ENCODE measurements around the gene SGSH.
"Not testable (repeated sequence)": the region's sequence is repeated elsewhere in the genome, so short reads cannot be mapped to it uniquely, and the experiment has no call there.

The SGSH gene

DNA sequence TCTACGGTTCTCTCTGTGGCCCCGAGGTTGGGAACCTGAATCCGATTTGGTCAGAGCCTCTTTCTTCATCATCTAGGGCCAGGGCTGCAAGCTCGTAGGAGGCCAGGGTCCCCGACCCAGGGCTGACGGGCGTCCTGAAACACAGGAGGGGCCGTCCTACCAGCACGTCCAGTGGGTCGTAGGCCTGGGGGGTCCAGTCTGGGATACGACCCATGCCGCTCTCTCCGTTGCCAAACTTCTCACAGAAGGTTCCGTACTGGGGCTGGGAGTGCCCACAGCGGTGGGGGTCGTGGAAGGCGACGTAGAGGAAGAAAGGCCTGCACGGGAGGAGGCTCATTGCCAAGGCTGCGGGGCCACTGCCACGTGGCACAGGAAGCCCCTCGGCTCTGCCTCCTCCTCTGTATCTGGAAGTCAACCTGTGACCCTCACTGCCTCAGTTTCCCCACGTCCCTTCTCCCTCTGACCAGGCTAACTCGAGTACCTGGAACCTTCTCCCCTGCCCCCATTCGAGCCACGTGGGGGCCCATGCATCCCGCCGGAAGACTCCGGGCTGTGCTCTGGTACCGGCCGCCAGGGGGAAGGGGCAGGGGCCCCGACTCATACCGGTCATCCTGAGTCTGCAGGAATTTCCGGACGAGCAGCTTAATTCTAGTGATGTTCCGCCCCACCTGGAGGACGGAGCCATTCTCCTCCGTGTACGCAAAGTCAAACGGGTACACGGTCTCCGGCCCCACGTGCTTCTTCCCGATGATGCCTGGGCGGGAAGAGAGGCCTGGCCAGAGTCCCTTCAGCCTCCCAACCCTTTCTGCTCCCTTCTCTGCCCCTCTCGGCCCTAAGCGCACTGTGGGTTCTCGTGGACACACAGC is 5.9 kb downstream of the SGSH start:
- H3K27ac ChIP-seq, result no peak overlapping the region
- no peak for DNase-seq (ENCODE audit: low read depth, low spot score)

DNA sequence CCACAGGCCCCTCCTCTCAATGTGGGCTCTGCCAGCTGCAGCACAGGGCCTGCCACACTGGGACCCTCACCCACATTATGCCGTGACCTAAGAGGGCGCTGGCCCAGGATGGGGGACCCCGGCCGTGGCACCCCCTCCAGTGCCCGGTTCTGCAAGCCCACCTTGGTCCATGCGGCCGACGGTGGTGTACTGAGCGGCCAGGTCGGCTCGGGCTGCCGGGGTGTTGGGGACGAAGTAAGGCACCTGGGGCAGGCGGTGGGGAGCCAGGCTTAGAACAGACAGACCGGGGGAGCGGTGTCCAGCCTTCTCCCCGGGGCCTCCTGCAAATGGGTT is 6.5 kb downstream of the SGSH start:
- H3K27ac ChIP-seq, result no peak overlapping the region
- no peak for DNase-seq (ENCODE audit: low read depth, low spot score)

DNA sequence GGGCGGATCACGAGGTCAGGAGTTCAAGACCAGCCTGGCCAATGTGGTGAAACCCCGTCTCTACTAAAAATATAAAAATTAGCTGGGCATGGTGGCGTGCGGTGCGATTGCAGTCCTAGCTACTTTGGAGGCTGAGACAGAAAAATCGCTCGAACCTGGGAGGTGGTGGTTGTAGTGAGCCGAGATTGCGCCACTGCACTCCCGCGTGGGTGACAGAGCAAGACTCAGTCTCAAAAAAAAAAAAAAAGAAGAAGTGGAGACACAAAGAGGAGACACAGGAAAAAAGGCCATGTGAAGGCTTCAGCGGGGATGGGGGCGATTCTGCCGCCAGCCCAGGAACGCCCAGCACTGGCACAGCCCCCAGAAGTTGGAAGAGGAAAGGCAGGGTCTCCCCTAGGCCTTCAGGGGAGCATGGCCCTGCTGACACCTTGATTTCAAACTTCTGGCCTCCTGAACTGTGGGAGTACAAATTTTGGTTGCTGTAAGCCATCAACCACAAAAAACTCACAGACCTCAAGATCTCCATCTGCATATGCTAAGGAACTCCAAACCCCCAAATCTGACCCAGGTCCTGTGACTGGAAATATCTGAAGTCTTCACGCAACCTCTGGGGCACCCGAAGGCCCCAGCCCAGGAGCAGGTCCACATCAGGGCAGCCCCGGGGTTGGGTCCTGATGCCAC is 7.0 kb downstream of the SGSH start:
- no peak overlapping the region for H3K27ac ChIP-seq
- no peak for DNase-seq (ENCODE audit: low read depth, low spot score)

DNA sequence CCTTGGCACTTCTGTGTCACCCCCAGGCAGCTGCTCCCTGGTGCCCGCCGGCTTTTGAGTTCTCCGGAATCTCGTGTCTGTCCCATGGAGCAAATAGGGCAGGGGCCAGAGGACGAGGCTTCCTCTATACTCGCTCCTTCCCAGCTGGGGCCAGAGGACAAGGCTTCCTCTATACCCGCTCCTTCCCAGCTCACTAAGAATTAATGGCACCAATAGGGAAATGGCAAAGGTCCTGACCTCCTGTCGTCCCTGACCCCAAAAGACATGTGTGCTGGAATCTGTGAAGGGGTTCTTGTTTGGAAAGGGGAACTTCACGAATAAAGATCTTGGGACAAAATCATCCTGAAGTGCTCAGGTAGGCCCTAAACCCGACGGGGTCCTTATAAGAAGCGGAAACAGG is 7.6 kb downstream of the SGSH start:
- no peak overlapping the region for H3K27ac ChIP-seq
- no peak for DNase-seq (ENCODE audit: low read depth, low spot score)

DNA sequence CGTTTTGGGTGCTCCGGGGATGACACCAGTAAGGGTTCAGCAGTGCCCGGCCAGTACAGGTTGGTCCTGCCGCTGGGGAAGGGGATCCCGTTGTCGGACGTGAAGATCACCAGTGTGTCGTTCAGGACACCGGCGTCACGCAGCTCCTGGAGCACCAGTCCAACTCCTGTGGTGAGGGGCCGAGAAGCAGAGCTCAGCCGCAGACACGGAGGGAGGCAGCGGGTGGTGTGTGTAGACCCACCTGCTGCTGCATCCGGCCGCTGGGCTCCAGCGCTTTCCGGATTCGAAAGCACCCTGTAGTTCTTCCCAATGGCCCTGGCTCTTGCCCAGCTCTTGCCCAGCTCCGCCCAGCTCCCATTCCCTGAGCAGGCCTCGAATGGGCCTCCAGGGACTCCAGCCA is 8.0 kb downstream of the SGSH start:
- no peak overlapping the region for H3K27ac ChIP-seq
- DNase-seq (ENCODE audit: low read depth, low spot score), result no peak

DNA sequence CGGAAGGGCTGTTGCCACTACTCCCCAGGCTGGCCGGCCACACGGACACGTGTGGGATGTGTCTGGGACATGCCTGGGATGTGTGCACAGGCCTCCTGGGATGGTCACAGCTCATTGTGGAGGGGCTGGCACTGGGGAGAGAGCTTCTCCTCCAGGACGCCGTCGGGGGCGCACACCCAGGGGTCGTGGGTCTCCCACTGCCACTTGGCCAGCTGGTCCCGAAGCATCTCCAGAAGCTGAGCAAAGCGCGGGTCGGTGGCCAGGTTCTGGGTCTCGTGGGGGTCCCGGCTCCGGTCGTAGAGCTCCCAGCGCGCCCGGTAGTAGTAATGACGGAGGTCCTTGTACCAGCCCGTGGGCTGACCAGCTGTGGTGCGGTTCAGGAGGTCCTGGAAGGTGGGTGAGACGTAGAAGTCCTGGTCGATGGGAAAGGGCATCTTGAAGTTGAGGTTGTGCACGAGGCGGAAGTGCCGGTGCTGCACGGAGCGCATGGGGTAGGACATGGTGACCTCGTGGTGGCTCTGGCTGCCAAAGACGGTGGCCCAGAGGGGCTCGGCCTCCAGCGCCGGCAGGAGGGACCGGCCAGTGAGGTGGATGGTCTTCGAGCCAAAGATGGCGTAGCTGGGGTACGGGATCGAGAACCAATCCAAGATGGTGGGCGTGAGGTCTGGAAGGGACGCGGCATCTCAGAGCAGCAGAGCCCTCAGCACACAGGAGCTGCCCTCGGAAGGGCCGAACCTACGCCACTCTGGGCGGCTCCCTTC is 9.6 kb downstream of the SGSH start:
- no peak for DNase-seq (ENCODE audit: low read depth, low spot score)
- no peak overlapping the region for H3K27ac ChIP-seq

DNA sequence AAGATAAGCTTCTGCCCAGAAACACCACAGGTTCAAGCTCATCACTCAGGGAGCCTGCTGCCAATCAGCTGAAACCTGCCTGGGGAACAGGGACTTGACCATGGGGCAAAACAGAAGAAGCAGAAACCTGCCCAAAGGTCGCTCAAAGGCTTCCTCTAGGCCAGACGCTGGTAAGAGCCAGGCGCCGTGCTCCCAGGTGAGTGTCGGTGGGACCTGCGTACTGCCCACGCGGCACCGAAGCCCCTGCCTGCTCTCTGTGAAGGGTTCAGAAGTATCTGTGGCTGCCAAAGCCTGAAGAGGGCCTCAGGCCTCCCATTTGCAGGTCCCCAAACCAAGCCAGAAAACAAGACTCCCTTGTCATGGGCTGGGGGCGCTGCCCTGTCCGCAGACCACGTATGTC is 10.4 kb downstream of the SGSH start:
- DNase-seq (ENCODE audit: low read depth, low spot score), result no peak
- H3K27ac ChIP-seq, result no peak overlapping the region

DNA sequence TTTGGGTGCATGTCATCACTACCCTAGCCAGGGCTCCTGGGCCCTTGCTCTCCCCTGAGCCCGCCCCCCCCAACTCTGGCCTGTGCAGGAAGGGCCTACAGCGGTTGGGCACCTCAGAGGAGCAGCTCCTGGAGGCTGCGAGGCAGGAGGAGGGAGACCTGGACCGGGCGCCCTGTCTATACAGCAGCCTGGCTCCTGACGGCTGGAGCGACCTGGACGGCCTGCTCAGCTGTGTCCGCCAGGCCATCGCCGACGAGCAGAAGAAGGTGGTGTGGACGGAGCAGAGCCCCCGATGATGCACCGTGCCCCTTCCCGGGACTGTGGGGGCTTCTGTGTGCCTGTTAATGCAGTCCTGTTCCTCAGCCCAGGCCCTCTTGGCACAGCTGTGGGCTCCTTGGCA is 12.1 kb downstream of the SGSH start:
- no peak for DNase-seq (ENCODE audit: low read depth, low spot score)
- no peak overlapping the region for H3K27ac ChIP-seq

DNA sequence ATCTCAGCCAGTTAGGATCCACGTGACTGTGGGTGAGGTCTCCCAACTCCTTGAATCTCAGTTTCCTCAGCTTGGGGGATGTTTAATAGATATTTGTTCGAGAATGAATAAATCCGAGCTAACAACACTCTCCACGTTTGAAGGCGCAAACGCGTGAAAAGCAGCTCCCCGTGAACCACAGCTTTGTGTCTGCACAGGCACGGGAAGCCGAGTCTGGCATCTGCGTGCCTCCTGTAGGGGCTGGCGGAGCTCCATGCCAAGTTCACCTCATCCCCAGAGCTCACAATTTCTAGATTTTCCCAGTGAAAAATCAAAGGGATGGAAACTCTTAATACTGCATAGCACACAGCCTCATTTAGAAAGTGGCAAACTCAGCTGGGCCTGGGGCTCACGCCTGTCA is 14.3 kb downstream of the SGSH start:
- H3K27ac ChIP-seq, result no peak overlapping the region
- DNase-seq (ENCODE audit: low read depth, low spot score), result no peak

DNA sequence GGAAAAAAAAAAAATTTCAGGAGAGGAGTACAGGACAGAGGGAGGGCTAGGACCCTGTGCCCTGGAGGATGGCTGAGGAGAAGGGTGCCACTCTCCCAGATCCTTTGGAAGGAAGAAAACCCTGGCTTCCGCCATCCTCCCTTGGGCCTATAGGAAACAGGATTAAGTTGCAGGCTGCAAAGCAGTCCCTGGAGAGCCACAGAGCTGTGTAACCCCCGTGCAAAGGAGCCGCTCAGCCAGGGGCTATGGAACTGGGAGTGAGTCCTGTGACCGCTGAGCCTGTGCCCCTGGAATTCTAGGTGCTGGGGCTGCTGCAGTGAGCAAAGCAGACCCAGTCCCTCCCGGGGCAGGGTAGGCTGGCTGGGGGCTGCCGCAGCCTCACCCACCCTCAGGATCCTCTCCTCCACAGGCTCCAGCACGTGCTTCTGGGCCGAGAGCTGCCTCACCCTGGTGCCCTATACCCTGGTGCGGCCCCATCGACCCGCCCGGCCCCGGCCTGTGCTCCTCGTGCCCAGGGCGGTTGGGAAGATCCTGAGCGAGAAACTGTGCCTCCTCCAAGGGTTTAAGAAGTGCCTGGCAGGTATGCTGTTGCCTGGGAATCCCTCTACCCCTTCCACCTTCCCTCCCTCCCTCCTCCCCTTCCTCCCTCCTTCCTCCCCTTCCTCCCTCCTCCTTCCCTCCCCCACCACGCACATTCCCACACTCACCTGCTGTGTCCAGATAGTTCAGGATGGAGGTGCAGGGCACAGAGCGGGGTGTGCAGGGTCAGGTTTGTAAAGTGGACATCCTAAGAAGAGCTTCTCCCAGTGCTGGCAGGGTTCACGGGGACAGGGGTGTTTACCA is 15.3 kb downstream of the SGSH start:
- no peak for DNase-seq (ENCODE audit: low read depth, low spot score)
- H3K27ac ChIP-seq, result no peak overlapping the region

DNA sequence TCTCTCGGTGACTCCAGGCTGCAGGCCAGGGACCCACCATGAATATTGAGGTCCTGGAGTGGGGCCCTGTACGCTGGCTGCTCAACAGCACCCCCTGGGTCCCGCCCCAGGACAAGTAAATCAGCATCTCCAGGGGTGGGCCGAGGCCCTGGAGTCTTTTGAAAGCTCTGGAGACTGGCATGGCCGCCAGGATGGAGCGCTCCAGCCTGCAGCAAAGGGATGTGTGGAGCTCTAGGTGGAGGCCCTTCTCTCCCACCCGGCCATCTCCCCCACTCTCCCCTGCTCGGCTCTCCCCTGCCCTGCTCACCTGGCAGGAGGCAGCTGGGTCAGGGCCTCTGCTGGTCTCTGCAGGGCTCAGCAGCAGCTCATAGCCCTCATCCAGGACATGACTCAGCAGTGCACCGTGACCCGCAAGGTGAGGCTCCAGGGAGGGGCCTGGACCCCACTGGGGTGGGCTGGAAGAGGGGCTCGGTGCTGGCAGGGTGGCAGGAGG is 16.6 kb downstream of the SGSH start:
- DNase-seq (ENCODE audit: low read depth, low spot score), result no peak
- H3K27ac ChIP-seq, result no peak overlapping the region

DNA sequence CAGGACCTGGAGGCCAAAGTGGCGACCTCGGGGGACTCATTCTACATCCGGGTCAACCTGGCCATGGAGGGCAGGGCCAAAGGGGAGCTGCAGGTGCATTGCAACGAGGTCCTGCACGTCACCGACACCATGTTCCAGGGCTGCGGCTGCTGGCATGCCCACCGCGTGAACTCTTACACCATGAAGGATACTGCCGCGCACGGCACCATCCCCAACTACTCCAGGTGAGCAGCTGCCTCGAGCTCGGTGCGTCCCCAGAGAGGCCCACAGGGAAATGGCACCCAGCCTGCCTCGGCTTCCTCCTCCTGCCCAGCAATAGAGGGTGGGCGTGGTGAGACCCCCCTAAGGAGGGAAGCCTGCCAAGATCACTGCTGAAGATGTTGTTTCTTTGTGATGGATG is 17.9 kb downstream of the SGSH start:
- H3K27ac ChIP-seq, result no peak overlapping the region
- no peak for DNase-seq (ENCODE audit: low read depth, low spot score)

DNA sequence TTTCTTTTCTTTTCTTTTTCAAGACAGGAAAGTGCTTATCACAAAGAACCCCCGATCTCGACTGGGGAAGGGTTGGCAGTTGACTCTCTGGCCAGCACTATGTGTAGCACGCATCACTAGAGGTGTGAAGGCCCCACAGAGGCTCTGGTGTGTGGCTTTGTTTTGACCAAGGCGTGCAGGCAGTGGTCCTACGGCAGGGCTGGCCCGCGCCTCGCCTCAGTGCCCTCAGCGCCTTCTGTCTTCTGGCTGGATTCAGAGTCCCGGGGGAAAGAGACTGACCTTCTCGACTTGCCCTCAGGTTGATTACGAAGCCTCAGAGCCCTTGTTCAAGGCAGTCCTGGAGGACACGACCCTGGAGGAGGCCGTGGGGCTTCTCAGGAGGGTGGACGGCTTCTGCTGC is 18.7 kb downstream of the SGSH start:
- no peak for DNase-seq (ENCODE audit: low read depth, low spot score)

DNA sequence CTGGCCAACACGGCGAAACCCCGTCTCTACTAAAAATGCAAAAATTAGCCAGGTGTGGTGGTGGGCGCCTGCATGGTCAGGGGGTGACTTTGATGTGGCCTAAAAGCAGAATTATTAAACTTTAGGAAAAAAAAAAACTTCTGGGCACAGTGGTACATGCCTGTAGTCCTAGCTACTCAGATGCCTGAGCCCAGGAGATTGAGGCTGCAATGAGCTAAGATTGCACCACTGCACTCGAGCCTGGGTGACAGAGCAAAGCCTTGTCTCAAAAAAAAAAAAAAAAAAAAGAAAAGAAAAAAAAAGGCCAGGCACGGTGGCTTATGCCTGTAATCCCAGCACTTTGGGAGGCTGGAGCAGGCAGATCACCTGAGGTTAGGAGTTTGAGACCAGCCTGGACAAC is 20.8 kb downstream of the SGSH start:
- H3K27ac ChIP-seq, result not testable (repeated sequence)

More for the DNA sequence above, 18.7 kb downstream of the SGSH start:
- H3K27ac ChIP-seq, result no peak overlapping the region

DNA sequence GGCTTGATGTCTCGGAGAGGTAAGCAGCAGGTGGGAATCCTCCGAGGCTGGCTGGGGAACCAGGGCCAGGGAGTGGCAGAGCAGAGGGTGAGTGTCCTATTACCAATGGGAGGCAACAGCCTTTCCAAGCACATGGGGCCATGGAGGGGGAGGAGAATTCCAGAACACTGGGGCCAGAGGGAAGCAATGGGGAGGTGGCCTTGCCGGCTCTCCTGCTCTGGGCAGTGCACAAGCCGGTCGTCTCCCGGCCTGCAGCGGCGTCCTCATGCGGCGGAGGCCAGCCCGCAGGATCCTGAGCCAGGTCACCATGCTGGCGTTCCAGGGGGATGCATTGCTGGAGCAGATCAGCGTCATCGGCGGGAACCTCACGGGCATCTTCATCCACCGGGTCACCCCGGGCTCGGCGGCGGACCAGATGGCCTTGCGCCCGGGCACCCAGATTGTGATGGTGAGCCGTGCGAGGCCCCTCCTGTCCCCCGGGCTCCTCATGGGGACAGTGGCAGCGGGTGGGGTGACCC is 21.9 kb downstream of the SGSH start:
- H3K27ac ChIP-seq, result no peak overlapping the region
- no peak for DNase-seq (ENCODE audit: low read depth, low spot score)

More for the DNA sequence above, 20.8 kb downstream of the SGSH start:
- DNase-seq (ENCODE audit: low read depth, low spot score), result not testable (repeated sequence)

DNA sequence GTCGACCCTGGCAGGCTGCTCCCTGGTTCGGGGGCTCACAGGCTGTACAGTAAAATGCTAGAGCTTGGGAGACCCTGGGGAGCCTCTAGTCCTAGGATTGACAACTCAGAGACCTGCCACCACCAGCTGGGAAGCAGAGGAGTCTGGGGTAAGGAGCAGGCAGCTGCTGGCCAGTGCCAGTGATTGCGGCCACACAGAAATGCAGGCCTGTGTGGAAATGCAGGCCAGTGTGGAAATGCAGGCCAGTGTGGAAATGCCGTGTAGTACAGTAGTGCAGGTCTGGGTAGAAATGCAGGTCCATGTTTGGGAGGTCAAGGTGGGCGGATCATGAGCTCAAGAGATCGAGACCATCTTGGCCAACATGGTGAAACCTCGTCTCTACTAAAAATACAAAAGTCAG is 23.5 kb downstream of the SGSH start:
- no peak for DNase-seq (ENCODE audit: low read depth, low spot score)
- H3K27ac ChIP-seq, result no peak overlapping the region

DNA sequence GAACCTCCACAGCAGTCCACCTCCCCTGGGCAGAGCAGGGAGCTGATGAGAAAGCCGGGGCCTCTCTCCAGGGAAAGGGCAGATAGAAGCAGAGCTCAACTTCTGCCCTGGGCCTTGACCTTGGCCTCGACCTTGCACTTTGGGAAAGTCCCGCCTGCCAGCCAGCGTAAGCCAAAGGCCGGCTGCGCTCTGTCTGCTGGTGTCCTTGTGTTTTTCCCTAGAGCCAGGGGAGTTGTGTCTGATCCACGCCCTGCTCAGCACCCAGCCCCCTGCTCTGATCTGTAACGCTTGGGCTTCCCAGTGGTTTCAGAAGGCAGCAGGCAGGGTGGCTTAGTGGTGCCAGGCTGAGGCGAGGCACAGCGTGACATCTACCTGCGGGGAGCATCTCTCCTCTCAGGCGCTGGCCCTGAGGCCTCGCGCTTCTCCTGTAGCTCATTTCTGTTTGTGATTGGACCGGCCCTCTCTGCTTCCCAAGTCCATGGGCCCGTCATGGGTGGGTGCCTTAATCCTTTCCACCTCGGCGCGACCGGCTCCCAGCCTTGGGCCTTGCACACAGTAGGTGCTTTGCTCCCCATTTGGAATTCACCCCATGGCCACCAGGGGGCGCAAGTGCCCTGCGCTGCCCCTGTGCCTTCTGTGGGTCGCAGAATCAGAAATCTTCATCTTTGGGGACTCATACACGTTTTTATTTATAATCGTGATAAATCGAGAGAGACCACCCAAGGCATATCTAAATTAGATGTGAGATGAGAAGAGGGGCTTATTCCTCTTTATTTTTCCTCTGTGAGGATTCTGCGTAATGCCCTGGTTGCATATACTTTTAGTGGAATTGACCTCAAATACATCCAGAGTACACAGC is 24.2 kb downstream of the SGSH start:
- H3K27ac ChIP-seq, result no peak overlapping the region
- DNase-seq (ENCODE audit: low read depth, low spot score), result no peak

DNA sequence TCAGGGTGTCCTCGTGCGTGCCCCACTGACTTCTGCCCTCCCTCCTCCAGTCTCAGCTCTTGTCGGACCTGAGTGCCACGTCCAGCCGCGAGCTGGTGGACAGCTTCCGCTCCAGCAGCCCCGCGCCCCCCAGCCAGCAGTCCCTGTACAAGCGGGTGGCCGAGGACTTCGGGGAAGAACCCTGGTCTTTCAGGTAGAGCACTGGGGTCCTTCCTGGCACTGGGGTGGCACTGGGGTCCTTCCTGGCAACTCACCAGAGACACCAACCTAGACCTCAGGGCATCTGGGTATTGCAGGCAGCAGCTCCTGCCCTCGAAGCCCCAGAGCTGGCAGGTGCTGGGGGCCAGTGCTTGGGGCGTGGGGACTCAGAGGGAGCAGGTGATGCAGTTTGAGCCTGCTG is 25.0 kb downstream of the SGSH start:
- no peak for DNase-seq (ENCODE audit: low read depth, low spot score)
- H3K27ac ChIP-seq, result no peak overlapping the region
